GM18526 (cell line): ENCODE results near the gene PGAM5.

Source experiments
- POLR2A ChIP-seq: IDR thresholded peaks from 3 replicates; pipeline ENCODE4 v1.6.1; 2011; ENCODE audit not compliant: insufficient read length; ENCODE audit errors: extremely low read depth

PGAM5 gene

GRCh38 chr12:132710405-132711079 is at the start of gene PGAM5:
PGAM5 (plus strand) TSS chr12:132710842; CDS start chr12:132710877, 35 bp downstream.
- peak; percentile 89 for TF ChIP-seq POLR2A

- TF ChIP-seq POLR2A = no peak
These were observed 49.6 kb upstream of the PGAM5 start for GRCh38 chr12:132660996-132661395.

DNA sequence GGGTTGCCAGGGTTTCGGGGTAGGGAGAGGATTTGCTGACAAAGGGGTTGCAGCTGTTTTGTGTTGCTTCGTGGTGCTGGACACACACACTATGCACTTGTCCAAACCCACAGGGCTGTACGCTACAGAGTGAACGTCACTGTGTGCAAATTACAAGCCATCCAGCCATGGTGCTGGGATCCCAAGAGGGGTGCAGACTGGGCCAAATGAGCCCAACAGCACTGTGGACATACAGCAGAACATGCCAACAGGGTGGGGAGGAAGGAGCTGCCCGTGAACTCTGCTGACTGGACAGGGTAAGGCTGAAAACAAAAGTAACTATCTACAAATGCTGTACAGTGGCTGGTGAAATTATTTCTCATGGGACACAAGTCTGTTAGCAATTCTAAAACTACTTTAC is 48.7 kb upstream of the PGAM5 start:
- TF ChIP-seq POLR2A = no peak

GRCh38 chr12:132662901-132663755 is 47.5 kb upstream of the PGAM5 start:
- TF ChIP-seq POLR2A = no peak

DNA sequence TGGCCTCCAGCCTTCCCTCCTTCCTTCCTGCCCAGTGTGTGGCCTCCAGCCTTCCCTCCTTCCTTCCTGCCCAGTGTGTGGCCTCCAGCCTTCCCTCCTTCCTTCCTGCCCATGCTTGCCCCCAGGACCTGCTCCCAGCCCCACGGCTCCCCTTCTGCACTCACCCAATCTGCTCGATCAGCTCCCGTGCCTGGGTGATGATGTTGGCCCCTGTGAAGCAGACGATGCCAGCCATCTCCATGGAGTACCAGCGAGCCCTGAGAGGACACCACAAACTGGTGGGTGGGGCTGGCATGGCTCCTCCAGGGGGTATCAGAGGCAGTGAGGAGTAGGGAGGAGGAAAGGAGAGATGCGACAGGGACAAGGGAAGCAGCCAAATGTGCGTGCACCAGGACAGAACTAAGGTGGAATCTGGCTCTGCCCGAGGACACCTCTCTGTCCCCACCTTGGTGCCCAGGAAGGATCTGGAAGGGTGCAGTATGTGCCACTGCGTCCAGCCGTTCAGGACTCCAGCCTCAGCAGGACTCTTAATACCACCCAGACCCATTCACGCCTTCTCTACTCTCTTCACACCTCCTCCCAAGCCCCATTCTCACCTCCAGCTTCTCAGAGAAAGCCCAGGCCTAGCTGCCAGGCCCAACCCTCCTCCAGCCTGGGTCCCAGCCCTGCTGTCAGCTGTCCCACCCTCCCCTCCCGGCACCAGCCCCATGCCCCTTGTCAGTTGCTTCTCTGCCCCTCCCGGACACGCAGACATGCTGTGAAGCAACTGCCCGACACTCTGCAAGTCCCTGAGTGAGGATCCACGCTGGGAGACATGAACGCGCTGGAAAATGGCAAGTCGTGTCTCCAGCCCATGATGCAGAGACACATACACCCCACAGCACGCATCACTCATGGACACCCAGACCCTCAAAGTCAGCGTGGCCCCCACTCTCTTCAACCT is 46.2 kb upstream of the PGAM5 start:
- TF ChIP-seq POLR2A = no peak

GRCh38 chr12:132665149-132665491 is 45.5 kb upstream of the PGAM5 start:
- no peak for TF ChIP-seq POLR2A

GRCh38 chr12:132665794-132666193 is 44.8 kb upstream of the PGAM5 start:
- no peak for TF ChIP-seq POLR2A

DNA sequence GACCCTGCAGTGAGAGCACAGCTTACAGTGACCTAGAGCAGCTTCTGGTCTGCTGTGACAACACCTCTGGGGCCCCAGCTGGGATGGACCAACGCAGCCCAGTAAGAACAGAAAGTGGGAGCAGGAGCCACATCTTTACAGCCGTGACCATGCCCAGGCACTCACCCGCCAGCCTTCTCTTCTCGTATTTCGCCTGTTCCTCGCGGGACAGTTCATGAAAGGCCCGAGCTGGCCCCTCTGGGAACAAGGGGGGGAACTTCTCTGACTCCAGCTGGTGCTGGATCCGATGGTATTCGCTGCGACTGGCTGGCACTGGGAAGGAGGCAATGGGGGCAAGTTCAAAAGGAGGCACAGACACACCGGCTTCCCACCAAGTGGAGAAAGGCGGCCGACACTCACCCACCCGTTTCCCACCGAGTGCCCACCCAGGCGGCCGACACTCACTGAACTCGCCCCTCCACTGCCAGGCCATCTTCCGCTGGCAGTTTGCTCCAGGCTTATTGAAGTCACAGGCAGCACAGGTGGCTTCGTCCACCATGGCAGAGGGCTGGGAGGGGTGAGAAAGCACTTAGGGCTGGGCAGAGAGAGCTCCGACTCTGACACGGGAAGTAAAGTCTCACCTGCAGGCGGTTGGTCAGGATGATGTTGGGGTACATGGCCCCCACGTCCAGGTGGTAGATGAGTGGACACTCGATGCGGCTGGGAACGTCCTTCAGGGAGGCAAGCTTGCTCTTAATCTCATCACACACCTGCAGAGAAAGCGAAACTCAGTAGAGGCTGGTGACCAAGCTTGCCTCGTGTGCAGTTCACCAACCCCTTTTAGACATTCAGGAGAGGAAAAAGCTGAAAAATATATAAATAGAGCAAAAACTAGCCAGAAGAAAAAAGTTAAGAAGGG is 42.2 kb upstream of the PGAM5 start:
- TF ChIP-seq POLR2A = no peak

GRCh38 chr12:132669166-132669879 is 41.3 kb upstream of the PGAM5 start:
- TF ChIP-seq POLR2A = no peak

DNA sequence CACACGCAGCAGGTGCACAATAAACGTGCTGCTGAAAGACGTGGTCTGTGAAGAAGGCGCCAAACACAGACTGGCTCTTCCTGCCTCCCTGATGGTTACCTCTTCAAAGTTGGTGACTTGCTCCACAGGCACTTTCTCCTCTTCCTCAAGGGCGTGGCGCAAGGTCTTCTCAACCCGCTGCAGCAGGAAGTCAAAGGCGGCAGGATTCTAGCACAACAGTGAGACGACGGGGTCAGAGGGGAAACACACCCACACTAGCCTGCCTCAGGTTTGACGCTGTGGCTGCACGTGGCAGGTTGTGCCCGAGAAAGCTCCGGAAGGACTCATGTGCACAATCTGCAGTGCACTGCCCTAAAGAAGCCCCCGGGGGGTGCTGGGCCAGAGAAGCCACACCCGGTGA is 38.5 kb upstream of the PGAM5 start:
- no peak for TF ChIP-seq POLR2A

DNA sequence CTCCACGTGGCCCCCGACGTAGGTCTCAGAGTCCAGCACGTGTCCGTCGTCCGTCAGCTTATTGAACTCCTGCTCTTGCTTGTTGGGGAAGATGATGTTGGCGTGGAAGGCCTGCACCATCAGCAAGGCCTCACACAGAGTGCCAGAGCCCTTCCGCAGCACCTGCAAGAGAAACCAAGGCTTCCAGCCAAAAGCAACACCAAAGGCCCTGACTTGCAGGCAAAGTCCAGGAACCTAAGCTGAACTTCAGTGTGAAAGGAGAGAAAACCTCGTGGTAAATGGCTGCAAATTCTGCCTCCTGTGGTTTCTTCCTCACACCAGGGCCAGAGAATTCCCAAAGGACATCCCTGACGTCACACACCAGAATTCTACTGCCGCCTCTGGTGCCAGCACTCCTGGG is 38.0 kb upstream of the PGAM5 start:
- TF ChIP-seq POLR2A = no peak

GRCh38 chr12:132673288-132674179 is 37.1 kb upstream of the PGAM5 start:
- TF ChIP-seq POLR2A = no peak

GRCh38 chr12:132674561-132674960 is 36.1 kb upstream of the PGAM5 start:
- TF ChIP-seq POLR2A = no peak
